SK-N-SH treated with all-trans-retinoic acid at 6 μM for 48 hours (cell line): ENCODE data around the gene ERRFI1.

Experiments used
- ATAC-seq: fragments of 200-7000 bp; cut with Tn5 transposase; 3 replicates; pipeline ENCODE4 v1.9.1; 2020; ENCODE audit warnings: mild to moderate bottlenecking, moderate library complexity
- ARNTL ChIP-seq: fragments of 450-650 bp; formaldehyde crosslinking; IDR thresholded peaks from 2 replicates; pipeline ENCODE4 v1.5.0; 2020; ENCODE audit warnings: low read depth, mild to moderate bottlenecking, moderate library complexity, borderline replicate concordance
- BACH2 ChIP-seq: fragments of 250-450 bp; sonication (Bioruptor Pico); IDR thresholded peaks from 2 replicates; pipeline ENCODE4 v1.9.0; 2021; ENCODE audit warnings: mild to moderate bottlenecking, borderline replicate concordance
- GLIS3 ChIP-seq: fragments of 250-450 bp; sonication (Bioruptor Pico); IDR thresholded peaks from 2 replicates; pipeline ENCODE4 v1.5.0; 2020; ENCODE audit warnings: mild to moderate bottlenecking, moderate library complexity
- RARB ChIP-seq: fragments of 250-450 bp; sonication (Bioruptor Pico); IDR thresholded peaks from 2 replicates; pipeline ENCODE4 v1.8.0; 2021; ENCODE audit warnings: mild to moderate bottlenecking, moderate library complexity
- SNAI2 ChIP-seq: fragments of 250-450 bp; sonication (Bioruptor Pico); IDR thresholded peaks from 2 replicates; pipeline ENCODE4 v1.5.0; 2020; ENCODE audit warnings: mild to moderate bottlenecking, moderate library complexity
- TOX ChIP-seq: fragments of 250-450 bp; sonication (Bioruptor Pico); IDR thresholded peaks from 2 replicates; pipeline ENCODE4 v1.8.0; 2021; ENCODE audit warnings: mild to moderate bottlenecking, moderate library complexity, borderline replicate concordance
- ZC3H10 ChIP-seq: fragments of 250-450 bp; sonication (Bioruptor Pico); IDR thresholded peaks from 2 replicates; pipeline ENCODE4 v1.5.1; 2021; ENCODE audit warnings: mild to moderate bottlenecking, moderate library complexity
- ZFP3 ChIP-seq: fragments of 250-450 bp; sonication (Bioruptor Pico); IDR thresholded peaks from 2 replicates; pipeline ENCODE4 v1.5.0; 2020; ENCODE audit warnings: mild to moderate bottlenecking, moderate library complexity
- ZFP30 ChIP-seq: fragments of 450-650 bp; formaldehyde crosslinking; IDR thresholded peaks from 2 replicates; pipeline ENCODE4 v1.5.0; 2022; ENCODE audit warnings: mild to moderate bottlenecking, moderate library complexity
- ZNF565 ChIP-seq: fragments of 450-650 bp; formaldehyde crosslinking; conservative IDR thresholded peaks from 2 replicates; pipeline ENCODE4 v1.5.0; 2020; ENCODE audit warnings: low read depth, mild to moderate bottlenecking, moderate library complexity
- ZNF8 ChIP-seq: fragments of 450-650 bp; formaldehyde crosslinking; IDR thresholded peaks from 2 replicates; pipeline ENCODE4 v1.5.0; 2020; ENCODE audit warnings: mild to moderate bottlenecking, moderate library complexity
- TF ChIP-seq, protein P1 (sequence below): fragments of 250-450 bp; sonication (Bioruptor Pico); IDR thresholded peaks from 2 replicates; pipeline ENCODE4 v1.5.0; 2020; ENCODE audit warnings: mild to moderate bottlenecking, moderate library complexity
- TF ChIP-seq, protein P2 (sequence below): fragments of 250-450 bp; sonication (Bioruptor Pico); IDR thresholded peaks from 2 replicates; pipeline ENCODE4 v1.5.1; 2020; ENCODE audit warnings: low read depth, mild to moderate bottlenecking, moderate library complexity

Gene ERRFI1

DNA sequence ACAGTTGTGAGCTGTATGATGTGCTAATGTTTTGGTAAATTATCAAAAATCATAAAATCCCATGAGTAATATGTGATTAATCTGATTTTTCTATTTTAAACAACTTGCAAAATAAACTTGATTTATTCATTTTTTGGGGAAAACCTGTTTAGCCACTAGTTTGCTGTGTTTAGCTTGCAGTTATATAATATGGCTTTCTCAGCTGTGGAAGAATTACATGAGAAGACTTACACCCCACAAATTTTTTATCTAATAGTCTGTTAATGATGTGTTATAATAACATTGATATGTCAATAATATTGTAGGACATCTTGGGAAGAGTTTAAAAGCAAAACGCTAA lies 2.4 kb upstream of the ERRFI1 start:
- no peak for ATAC-seq
- TF ChIP-seq, protein P1, sequence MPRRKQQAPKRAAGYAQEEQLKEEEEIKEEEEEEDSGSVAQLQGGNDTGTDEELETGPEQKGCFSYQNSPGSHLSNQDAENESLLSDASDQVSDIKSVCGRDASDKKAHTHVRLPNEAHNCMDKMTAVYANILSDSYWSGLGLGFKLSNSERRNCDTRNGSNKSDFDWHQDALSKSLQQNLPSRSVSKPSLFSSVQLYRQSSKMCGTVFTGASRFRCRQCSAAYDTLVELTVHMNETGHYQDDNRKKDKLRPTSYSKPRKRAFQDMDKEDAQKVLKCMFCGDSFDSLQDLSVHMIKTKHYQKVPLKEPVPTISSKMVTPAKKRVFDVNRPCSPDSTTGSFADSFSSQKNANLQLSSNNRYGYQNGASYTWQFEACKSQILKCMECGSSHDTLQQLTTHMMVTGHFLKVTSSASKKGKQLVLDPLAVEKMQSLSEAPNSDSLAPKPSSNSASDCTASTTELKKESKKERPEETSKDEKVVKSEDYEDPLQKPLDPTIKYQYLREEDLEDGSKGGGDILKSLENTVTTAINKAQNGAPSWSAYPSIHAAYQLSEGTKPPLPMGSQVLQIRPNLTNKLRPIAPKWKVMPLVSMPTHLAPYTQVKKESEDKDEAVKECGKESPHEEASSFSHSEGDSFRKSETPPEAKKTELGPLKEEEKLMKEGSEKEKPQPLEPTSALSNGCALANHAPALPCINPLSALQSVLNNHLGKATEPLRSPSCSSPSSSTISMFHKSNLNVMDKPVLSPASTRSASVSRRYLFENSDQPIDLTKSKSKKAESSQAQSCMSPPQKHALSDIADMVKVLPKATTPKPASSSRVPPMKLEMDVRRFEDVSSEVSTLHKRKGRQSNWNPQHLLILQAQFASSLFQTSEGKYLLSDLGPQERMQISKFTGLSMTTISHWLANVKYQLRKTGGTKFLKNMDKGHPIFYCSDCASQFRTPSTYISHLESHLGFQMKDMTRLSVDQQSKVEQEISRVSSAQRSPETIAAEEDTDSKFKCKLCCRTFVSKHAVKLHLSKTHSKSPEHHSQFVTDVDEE (CRISPR knock-in tag), result no peak
- TF ChIP-seq GLIS3 (CRISPR knock-in tag) (no peak), ZNF8 (no peak)
- TF ChIP-seq, all 23 proteins: peak for 0

DNA sequence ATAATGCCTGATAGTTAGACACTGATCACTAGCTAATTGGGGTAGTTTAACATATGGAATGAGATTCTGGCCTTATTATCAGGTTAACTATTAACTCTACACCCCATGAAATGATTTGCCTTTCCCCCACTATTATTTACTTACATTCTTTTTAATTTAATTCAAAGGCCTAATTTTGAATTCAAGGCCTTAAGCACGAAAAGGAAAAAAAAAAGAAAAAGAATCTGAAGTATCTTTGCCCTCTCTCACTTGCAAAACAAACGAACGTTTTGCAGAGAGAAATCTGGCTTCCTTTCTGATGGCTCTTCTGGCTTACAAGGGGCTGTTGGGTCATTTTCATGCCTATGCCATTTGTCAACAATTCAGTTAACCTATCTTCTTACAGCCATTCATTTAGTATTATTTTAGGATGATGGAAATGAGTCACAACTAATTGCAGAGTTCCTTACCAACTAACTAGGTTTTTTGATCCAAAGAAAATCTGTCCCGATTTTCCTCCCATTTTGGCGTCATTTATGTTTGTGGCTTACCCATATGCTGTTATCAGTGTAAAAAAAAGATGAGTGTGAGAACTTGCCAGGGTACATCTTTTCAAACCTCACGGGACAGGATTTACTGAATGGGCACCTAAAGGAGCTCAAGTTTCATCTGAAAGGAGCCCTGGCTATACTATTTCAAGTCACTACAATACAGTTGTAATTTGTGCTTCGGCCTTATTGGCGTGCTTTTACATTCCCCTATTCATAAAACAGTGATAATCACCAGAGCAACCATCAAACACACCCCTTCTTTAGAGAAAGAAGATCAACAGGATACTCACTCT lies 1.9 kb upstream of the ERRFI1 start:
- TF ChIP-seq, protein P2, sequence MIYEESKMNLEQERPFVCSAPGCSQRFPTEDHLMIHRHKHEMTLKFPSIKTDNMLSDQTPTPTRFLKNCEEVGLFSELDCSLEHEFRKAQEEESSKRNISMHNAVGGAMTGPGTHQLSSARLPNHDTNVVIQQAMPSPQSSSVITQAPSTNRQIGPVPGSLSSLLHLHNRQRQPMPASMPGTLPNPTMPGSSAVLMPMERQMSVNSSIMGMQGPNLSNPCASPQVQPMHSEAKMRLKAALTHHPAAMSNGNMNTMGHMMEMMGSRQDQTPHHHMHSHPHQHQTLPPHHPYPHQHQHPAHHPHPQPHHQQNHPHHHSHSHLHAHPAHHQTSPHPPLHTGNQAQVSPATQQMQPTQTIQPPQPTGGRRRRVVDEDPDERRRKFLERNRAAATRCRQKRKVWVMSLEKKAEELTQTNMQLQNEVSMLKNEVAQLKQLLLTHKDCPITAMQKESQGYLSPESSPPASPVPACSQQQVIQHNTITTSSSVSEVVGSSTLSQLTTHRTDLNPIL, result no peak
- no peak for TF ChIP-seq ZC3H10
- TF ChIP-seq, protein P1 (CRISPR knock-in tag), result no peak
- no peak for TF ChIP-seq ZFP3
- TF ChIP-seq ARNTL (CRISPR knock-in tag), result no peak
- TF ChIP-seq ZNF8, result no peak
- ATAC-seq, result peak; percentile 53

- TF ChIP-seq ZNF565 (CRISPR knock-in tag) (no peak), BACH2 (CRISPR knock-in tag) (no peak), ZC3H10 (no peak), ZFP3 (no peak), SNAI2 (CRISPR knock-in tag) (no peak)
- TF ChIP-seq, protein P2, result no peak
- TF ChIP-seq, protein P1 (CRISPR knock-in tag), result no peak
- no peak for ATAC-seq
Measured at GRCh38 chr1:8026976-8027747, 1.1 kb upstream of the ERRFI1 start.

GRCh38 chr1:8025671-8026144 lies 401 bp downstream of the ERRFI1 start:
- ATAC-seq, result no peak; the same call in 2 of the 3 replicates
- TF ChIP-seq ZFP30 (no peak), ZNF565 (CRISPR knock-in tag) (no peak), ARNTL (CRISPR knock-in tag) (no peak), ZFP3 (no peak), TOX (CRISPR knock-in tag) (no peak), RARB (CRISPR knock-in tag) (no peak)
- TF ChIP-seq, protein P1 (CRISPR knock-in tag), result no peak
